ENCODE results near the gene FARP1.

FARP1 gene

GRCh38 chr13:98334620-98335205 is 191.8 kb downstream of the FARP1 start:
- H3K27ac ChIP-seq = no peak overlapping the region
- ChIA-PET CTCF (interaction anchor here (0.5 kb wide), 1 partner anchor 15 kb away, joined by 3 read pairs; no protein-coding TSS in a partner anchor), POLR2A (ENCODE audit: low non-redundant PET) (no interaction called here)
- DNase-seq (ENCODE audit: low spot score) = no peak
- no peak for TF ChIP-seq CTCF (conservative IDR thresholded peaks at IDR 0.05; ENCODE audit: low read depth)

- DNase-seq (ENCODE audit: low spot score) = no peak
- H3K27ac ChIP-seq = no peak overlapping the region
- no peak for TF ChIP-seq CTCF (conservative IDR thresholded peaks at IDR 0.05; ENCODE audit: low read depth)
- ChIA-PET CTCF (no interaction called here), POLR2A (ENCODE audit: low non-redundant PET) (no interaction called here)
Observed at GRCh38 chr13:98335721-98336120, 192.8 kb downstream of the FARP1 start.

GRCh38 chr13:98338310-98338709 is 195.4 kb downstream of the FARP1 start:
- CTCF ChIA-PET = no interaction called here
- POLR2A ChIA-PET (ENCODE audit: low non-redundant PET) = no interaction called here

GRCh38 chr13:98339684-98340425 is 197.0 kb downstream of the FARP1 start:
- no peak for TF ChIP-seq CTCF (conservative IDR thresholded peaks at IDR 0.05; ENCODE audit: low read depth)
- ChIA-PET POLR2A (ENCODE audit: low non-redundant PET) (no interaction called here), CTCF (no interaction called here)
- no peak for DNase-seq (ENCODE audit: low spot score)
- H3K27ac ChIP-seq = no peak overlapping the region

More at GRCh38 chr13:98338310-98338709, 195.4 kb downstream of the FARP1 start:
- H3K27ac ChIP-seq = no peak overlapping the region
- DNase-seq (ENCODE audit: low spot score) = no peak
- TF ChIP-seq CTCF (conservative IDR thresholded peaks at IDR 0.05; ENCODE audit: low read depth) = no peak

GRCh38 chr13:98342953-98343352 is 200.1 kb downstream of the FARP1 start:
- POLR2A ChIA-PET (ENCODE audit: low non-redundant PET) = no interaction called here
- DNase-seq (ENCODE audit: low spot score) = no peak
- CTCF ChIA-PET = no interaction called here
- no peak for TF ChIP-seq CTCF (conservative IDR thresholded peaks at IDR 0.05; ENCODE audit: low read depth)
- no peak overlapping the region for H3K27ac ChIP-seq

- DNase-seq (ENCODE audit: low spot score) = no peak
- POLR2A ChIA-PET (ENCODE audit: low non-redundant PET) = no interaction called here
- no peak overlapping the region for H3K27ac ChIP-seq
- TF ChIP-seq CTCF (conservative IDR thresholded peaks at IDR 0.05; ENCODE audit: low read depth) = no peak
- CTCF ChIA-PET = interaction anchor here (0.6 kb wide), 1 partner anchor 1312 kb away, joined by 3 read pairs; no protein-coding TSS in a partner anchor
Observed at GRCh38 chr13:98343461-98343860, 200.6 kb downstream of the FARP1 start.
